WTC11 (cell line): ENCODE data around the gene SLC6A20. TPM values are rescaled to one million over a fixed set of nuclear protein-coding genes. Genes with fewer than 3 reads are reported as not detected.
A peak's percentile ranks its signal among the peaks of the same experiment; 100 is the strongest.
"Not testable (repeated sequence)": the region's sequence is repeated elsewhere in the genome, so short reads cannot be mapped to it uniquely, and the experiment has no call there.

Experiments
- ATAC-seq: fragments of 200-7000 bp; cut with Tn5 transposase; 2 replicates; pipeline ENCODE4 v1.10.0; 2021; ENCODE audit warnings: mild to moderate bottlenecking, moderate library complexity
- CTCF ChIA-PET: fragments of 300-600 bp; sonication (Branson Sonifier 250); formaldehyde crosslinking; loops from one replicate; lab custom pipeline; 2021; ENCODE audit warnings: antibody characterized with exemption; lab: Charles Lee
- POLR2A ChIA-PET: fragments of 350-600 bp; sonication (Branson Sonifier 250); formaldehyde crosslinking; loops from one replicate; lab custom pipeline; 2021; ENCODE audit warnings: antibody characterized with exemption; lab: Charles Lee
- DNase-seq: peaks from one replicate; pipeline ENCODE4 v3.0.0; 2021; ENCODE audit warnings: low spot score
- H3K27ac Mint-ChIP-seq: 2 replicates; pipeline ENCODE4 v1.8.0; 2021; ENCODE audit warnings: mixed read lengths
- H3K27me3 Mint-ChIP-seq: 2 replicates; pipeline ENCODE4 v1.8.0; 2021; ENCODE audit warnings: low read depth, mild to moderate bottlenecking, moderate library complexity, mixed read lengths
- H3K36me3 Mint-ChIP-seq: 2 replicates; pipeline ENCODE4 v1.8.0; 2021; ENCODE audit warnings: mixed read lengths
- H3K4me1 Mint-ChIP-seq: 2 replicates; pipeline ENCODE4 v1.8.0; 2022; ENCODE audit warnings: mixed read lengths
- H3K4me3 Mint-ChIP-seq: 2 replicates; pipeline ENCODE4 v1.8.0; 2021; ENCODE audit warnings: mild to moderate bottlenecking, moderate library complexity, mixed read lengths
- H3K9me3 Mint-ChIP-seq: 2 replicates; pipeline ENCODE4 v1.8.0; 2021; ENCODE audit warnings: mixed read lengths
- AR ChIP-seq: fragments of 250-450 bp; sonication (Bioruptor Pico); IDR thresholded peaks from 2 replicates; pipeline ENCODE4 v1.9.0; 2021; ENCODE audit warnings: mild to moderate bottlenecking
- ARID4B ChIP-seq: sonication (generic); formaldehyde crosslinking; IDR thresholded peaks from 2 replicates; pipeline ENCODE4 v1.8.0; 2023; ENCODE audit warnings: missing genetic modification reagents, mild to moderate bottlenecking, borderline replicate concordance
- CREB1 ChIP-seq: sonication (generic); formaldehyde crosslinking; IDR thresholded peaks from 2 replicates; pipeline ENCODE4 v1.8.0; 2023; ENCODE audit warnings: mild to moderate bottlenecking, missing genetic modification reagents
- CREM ChIP-seq: sonication (generic); formaldehyde crosslinking; IDR thresholded peaks from 2 replicates; pipeline ENCODE4 v1.8.1; 2022; ENCODE audit warnings: mild to moderate bottlenecking, missing genetic modification reagents, moderate library complexity
- FOXK1 ChIP-seq: sonication (generic); formaldehyde crosslinking; IDR thresholded peaks from 2 replicates; pipeline ENCODE4 v1.8.0; 2022; ENCODE audit warnings: mild to moderate bottlenecking, moderate library complexity, missing genetic modification reagents
- GRHL2 ChIP-seq: fragments of 250-450 bp; sonication (Bioruptor Pico); IDR thresholded peaks from 2 replicates; pipeline ENCODE4 v1.8.0; 2022; ENCODE audit warnings: mild to moderate bottlenecking, moderate library complexity; ENCODE audit not compliant: insufficient replicate concordance, severe bottlenecking
- GTF2I ChIP-seq: fragments of 250-450 bp; sonication (Bioruptor Pico); conservative IDR thresholded peaks from 2 replicates; pipeline ENCODE4 v1.4.0; 2021; ENCODE audit warnings: mild to moderate bottlenecking
- MAX ChIP-seq: sonication (generic); formaldehyde crosslinking; IDR thresholded peaks from 2 replicates; pipeline ENCODE4 v1.8.0; 2022; ENCODE audit warnings: mild to moderate bottlenecking, missing genetic modification reagents
- OVOL2 ChIP-seq: fragments of 250-450 bp; sonication (Bioruptor Pico); IDR thresholded peaks from 2 replicates; pipeline ENCODE4 v1.9.0; 2021; ENCODE audit warnings: mild to moderate bottlenecking, borderline replicate concordance
- STAT6 ChIP-seq: sonication (generic); formaldehyde crosslinking; conservative IDR thresholded peaks from 2 replicates; pipeline ENCODE4 v1.8.1; 2023; ENCODE audit warnings: mild to moderate bottlenecking, low read depth, missing genetic modification reagents, moderate library complexity
- USF1 ChIP-seq: sonication (generic); formaldehyde crosslinking; IDR thresholded peaks from 2 replicates; pipeline ENCODE4 v1.8.0; 2022; ENCODE audit warnings: mild to moderate bottlenecking, missing genetic modification reagents
- ZMAT4 ChIP-seq: fragments of 250-450 bp; sonication (Bioruptor Pico); IDR thresholded peaks from 2 replicates; pipeline ENCODE4 v1.9.0; 2021; ENCODE audit warnings: mild to moderate bottlenecking
- ZNF232 ChIP-seq: sonication (generic); formaldehyde crosslinking; IDR thresholded peaks from 2 replicates; pipeline ENCODE4 v1.8.0; 2022; ENCODE audit warnings: mild to moderate bottlenecking, missing genetic modification reagents
- ZNF396 ChIP-seq: fragments of 250-450 bp; sonication (Bioruptor Pico); IDR thresholded peaks from 2 replicates; pipeline ENCODE4 v1.8.0; 2021; ENCODE audit warnings: mild to moderate bottlenecking, moderate library complexity, borderline replicate concordance
- ZNF423 ChIP-seq: fragments of 250-450 bp; sonication (Bioruptor Pico); IDR thresholded peaks from 2 replicates; pipeline ENCODE4 v2.1.2; 2022; ENCODE audit warnings: mild to moderate bottlenecking, moderate library complexity
- ZNF512 ChIP-seq: sonication (generic); formaldehyde crosslinking; IDR thresholded peaks from 2 replicates; pipeline ENCODE4 v1.8.1; 2022; ENCODE audit warnings: missing genetic modification reagents, borderline replicate concordance
- total RNA-seq: library from RNA; stranded (reverse); gene quantifications from 3 replicates; pipeline ENCODE4 v1.2.3, GENCODE V29; 2021

The SLC6A20 gene
- total RNA-seq, 1 experiment from 2014 or later = 0.26 TPM

- ChIA-PET POLR2A (no interaction called here), CTCF (interaction anchor here (0.6 to 1.8 kb wide), 2 partner anchors 10 to 204 kb away, joined by 3 to 7 read pairs; no protein-coding TSS in a partner anchor)
- peaks cover 14% of the 10 kb centered on the region for H3K36me3 Mint-ChIP-seq
- peak; percentile 53 for ATAC-seq
- no peak overlapping the region for H3K4me3 Mint-ChIP-seq
- no peaks in the 10 kb centered on the region for H3K27me3 Mint-ChIP-seq
- no peak for DNase-seq
- H3K27ac Mint-ChIP-seq = no peak overlapping the region
- H3K4me1 Mint-ChIP-seq = peaks cover 10% of the 10 kb centered on the region; the same call in 1 of the 2 replicates
- no peak for TF ChIP-seq CREM (CRISPR knock-in tag)
- no peak for TF ChIP-seq USF1 (CRISPR knock-in tag)
- no peak for TF ChIP-seq GRHL2 (CRISPR knock-in tag)
- no peak for TF ChIP-seq ZNF512 (CRISPR knock-in tag)
- no peak for TF ChIP-seq MAX (CRISPR knock-in tag)
- no peak for TF ChIP-seq AR (CRISPR knock-in tag)
- TF ChIP-seq STAT6 (CRISPR knock-in tag) = no peak
- no peak for TF ChIP-seq CREB1 (CRISPR knock-in tag)
- TF ChIP-seq GTF2I = no peak
- no peak for TF ChIP-seq ZNF396 (CRISPR knock-in tag)
- no peak for TF ChIP-seq OVOL2 (CRISPR knock-in tag)
- no peak for TF ChIP-seq FOXK1 (CRISPR knock-in tag)
- TF ChIP-seq ZNF423 = no peak
- TF ChIP-seq ZNF232 (CRISPR knock-in tag) = no peak
- no peak for TF ChIP-seq ZMAT4 (CRISPR knock-in tag)
- TF ChIP-seq ARID4B = no peak
- no peaks in the 10 kb centered on the region for H3K9me3 Mint-ChIP-seq
Measured at GRCh38 chr3:45749880-45750279, 46.5 kb downstream of the SLC6A20 start.

- CTCF ChIA-PET = interaction anchor here (1.8 kb wide), 1 partner anchor 11 kb away, joined by 8 read pairs; no protein-coding TSS in a partner anchor
- DNase-seq, H3K4me1 Mint-ChIP-seq, H3K27me3 Mint-ChIP-seq, POLR2A ChIA-PET, H3K4me3 Mint-ChIP-seq, ATAC-seq, H3K9me3 Mint-ChIP-seq: not testable (repeated sequence)
- Mint-ChIP-seq H3K27ac (peak overlapping the region; percentile 17; the same call in 1 of the 2 replicates), H3K36me3 (peaks cover 17% of the 10 kb centered on the region)
Measured at GRCh38 chr3:45749036-45749600, 47.2 kb downstream of the SLC6A20 start.
